KOPT-K1 (cell line): ENCODE measurements around the gene TNS2.
"Not testable (repeated sequence)": the region's sequence is repeated elsewhere in the genome, so short reads cannot be mapped to it uniquely, and the experiment has no call there.

Experiments
- H3K27ac ChIP-seq: fragments of 200-600 bp; sonication (generic); 2 replicates; pipeline ENCODE4 v1.5.1; 2016; ENCODE audit warnings: antibody characterized with exemption, mild to moderate bottlenecking, low read depth, low read length; ENCODE audit not compliant: poor library complexity, severe bottlenecking
- H3K36me3 ChIP-seq: fragments of 200-600 bp; sonication (generic); 2 replicates; pipeline ENCODE4 v1.5.1; 2017; ENCODE audit warnings: antibody characterized with exemption, mild to moderate bottlenecking, low read length, moderate library complexity; ENCODE audit not compliant: insufficient read depth
- H3K9me3 ChIP-seq: fragments of 200-600 bp; sonication (generic); 2 replicates; pipeline ENCODE4 v1.5.1; 2017; ENCODE audit warnings: antibody characterized with exemption, low read length, mild to moderate bottlenecking; ENCODE audit not compliant: insufficient read depth, poor library complexity, severe bottlenecking

TNS2 gene, protein sequence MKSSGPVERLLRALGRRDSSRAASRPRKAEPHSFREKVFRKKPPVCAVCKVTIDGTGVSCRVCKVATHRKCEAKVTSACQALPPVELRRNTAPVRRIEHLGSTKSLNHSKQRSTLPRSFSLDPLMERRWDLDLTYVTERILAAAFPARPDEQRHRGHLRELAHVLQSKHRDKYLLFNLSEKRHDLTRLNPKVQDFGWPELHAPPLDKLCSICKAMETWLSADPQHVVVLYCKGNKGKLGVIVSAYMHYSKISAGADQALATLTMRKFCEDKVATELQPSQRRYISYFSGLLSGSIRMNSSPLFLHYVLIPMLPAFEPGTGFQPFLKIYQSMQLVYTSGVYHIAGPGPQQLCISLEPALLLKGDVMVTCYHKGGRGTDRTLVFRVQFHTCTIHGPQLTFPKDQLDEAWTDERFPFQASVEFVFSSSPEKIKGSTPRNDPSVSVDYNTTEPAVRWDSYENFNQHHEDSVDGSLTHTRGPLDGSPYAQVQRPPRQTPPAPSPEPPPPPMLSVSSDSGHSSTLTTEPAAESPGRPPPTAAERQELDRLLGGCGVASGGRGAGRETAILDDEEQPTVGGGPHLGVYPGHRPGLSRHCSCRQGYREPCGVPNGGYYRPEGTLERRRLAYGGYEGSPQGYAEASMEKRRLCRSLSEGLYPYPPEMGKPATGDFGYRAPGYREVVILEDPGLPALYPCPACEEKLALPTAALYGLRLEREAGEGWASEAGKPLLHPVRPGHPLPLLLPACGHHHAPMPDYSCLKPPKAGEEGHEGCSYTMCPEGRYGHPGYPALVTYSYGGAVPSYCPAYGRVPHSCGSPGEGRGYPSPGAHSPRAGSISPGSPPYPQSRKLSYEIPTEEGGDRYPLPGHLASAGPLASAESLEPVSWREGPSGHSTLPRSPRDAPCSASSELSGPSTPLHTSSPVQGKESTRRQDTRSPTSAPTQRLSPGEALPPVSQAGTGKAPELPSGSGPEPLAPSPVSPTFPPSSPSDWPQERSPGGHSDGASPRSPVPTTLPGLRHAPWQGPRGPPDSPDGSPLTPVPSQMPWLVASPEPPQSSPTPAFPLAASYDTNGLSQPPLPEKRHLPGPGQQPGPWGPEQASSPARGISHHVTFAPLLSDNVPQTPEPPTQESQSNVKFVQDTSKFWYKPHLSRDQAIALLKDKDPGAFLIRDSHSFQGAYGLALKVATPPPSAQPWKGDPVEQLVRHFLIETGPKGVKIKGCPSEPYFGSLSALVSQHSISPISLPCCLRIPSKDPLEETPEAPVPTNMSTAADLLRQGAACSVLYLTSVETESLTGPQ (N-terminal part only)

DNA sequence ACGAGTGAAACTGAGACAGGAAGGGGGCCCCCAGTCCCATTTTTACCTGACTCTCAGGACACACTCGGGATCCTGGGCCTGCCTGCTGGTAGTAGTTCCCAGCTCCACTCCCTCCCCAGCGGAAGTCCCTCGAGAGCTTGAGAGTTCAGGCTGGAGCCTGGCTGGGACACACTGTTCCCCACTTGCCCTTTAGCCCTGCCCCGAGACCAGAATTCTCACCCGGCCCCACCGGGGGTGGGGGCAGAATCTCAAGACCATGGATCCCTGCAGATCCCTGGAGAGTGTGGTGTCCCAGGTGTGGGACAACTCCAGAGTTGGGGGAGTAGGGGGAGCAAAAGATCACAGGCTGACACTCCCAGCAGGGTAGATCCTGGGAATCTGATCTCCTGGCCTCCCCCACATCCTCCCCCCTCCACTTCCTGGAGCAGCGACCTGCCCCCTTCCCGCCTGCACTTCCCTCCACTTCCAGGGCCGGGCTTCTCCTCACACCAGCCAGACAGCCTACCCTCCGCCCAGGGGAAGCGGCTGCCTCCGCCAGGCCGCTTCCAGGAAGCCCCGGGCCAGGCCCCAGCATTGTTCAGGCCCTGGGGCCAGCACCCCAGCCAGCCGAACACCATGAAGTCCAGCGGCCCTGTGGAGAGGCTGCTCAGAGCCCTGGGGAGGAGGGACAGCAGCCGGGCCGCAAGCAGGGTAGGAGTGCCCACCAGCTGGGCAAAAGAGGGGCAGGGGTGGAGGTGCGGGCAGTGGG, at the start of gene TNS2:
TNS2 (plus strand) TSS at position 495 of the 748 bp plus-strand sequence; CDS start at position 616, 121 bp downstream.
- Histone ChIP-seq H3K36me3 (no peaks in the 10 kb centered on the region), H3K27ac (no peak within 1 kb of the TSS)

DNA sequence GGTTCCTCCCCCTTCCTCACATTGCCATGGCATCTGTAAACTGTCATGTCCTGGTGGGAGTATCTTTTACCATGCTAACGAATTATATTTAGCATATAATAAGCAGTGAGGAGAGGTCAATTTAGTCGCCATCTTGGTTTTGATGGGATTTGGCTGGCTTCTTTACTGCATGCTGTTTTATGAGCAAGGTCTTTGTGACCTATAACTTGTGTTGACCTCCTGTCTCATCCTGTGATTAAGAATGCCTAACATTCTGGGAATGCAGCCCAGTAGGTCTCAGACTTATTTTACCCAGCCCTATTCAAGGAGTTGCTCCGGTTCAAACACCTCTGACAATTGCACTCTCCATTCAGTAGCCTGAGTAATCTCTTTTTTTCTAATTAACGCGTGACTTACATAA, 45.7 kb upstream of the TNS2 start:
- H3K27ac ChIP-seq, result no peak overlapping the region
- H3K9me3 ChIP-seq, result no peaks in the 10 kb centered on the region
- H3K36me3 ChIP-seq, result peaks cover 17% of the 10 kb centered on the region

More for the DNA sequence above, at the start of gene TNS2:
- H3K9me3 ChIP-seq, result no peaks in the 10 kb centered on the region

DNA sequence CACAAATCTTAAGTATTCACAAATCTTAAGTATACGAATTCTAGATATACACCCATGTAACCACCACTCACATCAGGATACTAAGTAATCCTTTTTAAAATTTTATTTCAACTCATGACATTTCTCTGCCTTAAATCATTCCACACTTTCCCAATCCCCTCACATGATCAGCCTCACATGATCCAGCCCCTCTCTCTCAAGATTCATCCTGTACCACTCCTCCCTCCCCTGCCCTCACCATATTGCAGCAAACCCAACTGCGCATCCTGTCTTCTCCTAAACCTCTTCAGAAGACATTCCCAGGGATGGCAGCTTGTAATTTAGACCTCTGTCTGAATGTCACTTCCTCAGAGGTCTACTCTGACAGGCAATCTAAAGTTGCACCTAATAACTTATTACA, 45.3 kb upstream of the TNS2 start:
- no peaks in the 10 kb centered on the region for H3K9me3 ChIP-seq
- peaks cover 21% of the 10 kb centered on the region for H3K36me3 ChIP-seq
- no peak overlapping the region for H3K27ac ChIP-seq

DNA sequence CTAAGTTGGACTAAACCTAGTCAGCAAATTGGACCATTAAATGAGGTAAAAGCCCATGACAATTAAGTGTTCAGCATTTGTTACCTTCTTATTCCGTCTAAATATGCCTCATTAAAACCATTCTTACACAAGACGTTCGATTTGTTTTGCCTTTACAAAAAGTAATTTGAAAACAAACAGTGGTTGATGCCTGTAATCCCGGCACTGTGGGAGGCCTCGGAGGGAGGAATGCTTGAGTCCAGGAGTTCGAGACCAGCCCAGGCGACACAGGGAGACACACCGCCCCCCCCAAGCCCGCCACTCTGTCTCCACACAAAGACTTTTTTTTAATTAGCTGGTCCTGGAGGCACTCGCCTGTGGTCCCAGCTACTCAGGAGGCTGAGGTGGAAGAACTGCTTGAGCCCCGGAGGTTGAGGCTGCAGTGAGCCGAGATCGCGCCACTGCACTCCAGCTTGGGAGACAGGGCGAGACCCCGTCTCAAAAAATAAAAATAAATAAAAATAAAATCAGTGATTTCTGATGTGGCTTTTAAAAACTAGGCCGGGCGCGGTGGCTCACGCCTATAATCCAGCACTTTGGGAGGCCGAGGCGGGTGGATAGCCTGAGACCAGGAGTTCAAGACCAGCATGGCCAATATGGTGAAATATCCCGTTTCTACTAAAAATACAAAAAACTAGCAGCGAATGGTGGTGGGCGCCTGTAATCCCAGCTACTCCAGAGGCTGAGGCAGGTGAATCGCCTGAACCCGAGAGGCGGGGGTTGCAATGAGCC, 44.5 kb upstream of the TNS2 start:
- no peaks in the 10 kb centered on the region for H3K9me3 ChIP-seq
- H3K36me3 ChIP-seq, result peaks cover 30% of the 10 kb centered on the region
- H3K27ac ChIP-seq, result peak overlapping the region; percentile 92

DNA sequence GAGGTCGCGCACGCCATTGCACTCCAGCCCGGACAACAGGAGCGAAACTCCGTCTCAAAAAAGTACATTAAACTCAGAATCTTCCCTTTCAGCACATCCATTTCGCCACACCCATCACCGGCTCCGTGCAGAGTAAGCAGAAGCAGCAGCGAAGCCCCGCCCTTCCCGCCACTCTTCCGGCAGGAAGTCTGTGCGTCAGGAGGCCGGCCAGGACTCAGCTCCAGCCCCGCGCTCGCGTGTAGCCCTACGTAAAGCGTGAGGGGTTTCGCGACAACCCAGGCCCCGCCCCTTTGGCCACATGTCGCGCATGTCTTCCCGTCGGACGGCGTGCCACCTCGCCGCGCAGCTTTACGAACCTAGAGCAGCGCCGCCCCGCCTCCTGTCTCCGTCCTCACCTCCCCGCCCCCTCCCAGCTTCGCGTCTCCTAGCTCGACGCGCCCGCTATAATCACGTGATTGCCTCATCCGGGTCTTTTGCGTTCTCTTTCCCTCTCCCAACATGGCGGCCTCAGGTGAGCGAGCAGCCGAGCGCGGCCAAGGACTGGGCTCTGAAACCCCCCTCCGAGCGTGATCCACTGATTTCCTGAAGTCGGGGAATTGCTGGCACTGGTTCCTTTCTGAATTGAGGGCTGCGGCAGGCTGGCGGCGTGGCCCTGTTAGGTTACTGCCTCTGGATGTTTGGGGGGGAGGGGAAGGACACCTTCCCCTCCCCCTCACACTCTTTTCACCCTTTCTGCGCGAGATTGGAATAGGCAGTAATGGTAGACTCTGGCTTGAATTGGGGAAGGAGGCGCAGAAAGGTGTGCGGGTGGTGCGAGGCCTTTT, 43.7 kb upstream of the TNS2 start, which contains the start of gene EIF4B:
EIF4B (plus strand) TSS at position 471 of the 824 bp plus-strand sequence; CDS start at position 499, 28 bp downstream.
- Histone ChIP-seq H3K36me3 (peaks cover 38% of the 10 kb centered on the region), H3K9me3 (no peaks in the 10 kb centered on the region), H3K27ac (peak within 1 kb of the TSS; percentile 92)

DNA sequence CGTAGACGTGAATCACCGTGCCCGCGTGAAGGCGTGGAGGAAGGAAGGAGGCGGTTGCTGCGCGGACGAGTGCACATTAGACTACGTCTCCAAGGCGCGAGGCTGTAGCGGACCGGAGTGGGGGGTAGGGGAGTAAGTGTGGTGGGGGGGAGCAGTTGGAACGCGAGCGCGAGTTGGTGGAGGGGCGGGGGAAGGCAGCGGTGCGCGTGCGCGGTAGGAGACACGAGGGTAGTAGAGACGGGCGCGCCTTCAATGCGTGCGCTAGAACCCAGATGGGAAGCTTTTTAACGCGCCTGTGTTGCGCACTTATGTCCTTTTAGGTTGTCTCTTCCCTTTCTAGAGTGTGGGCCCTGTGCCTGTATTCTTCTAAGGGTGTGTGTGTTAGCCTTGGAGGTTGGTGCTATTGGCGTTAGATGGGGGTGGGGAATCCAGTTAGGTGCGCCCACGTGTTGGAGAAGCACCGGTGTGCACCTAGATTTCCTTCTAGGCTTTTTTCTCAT, 43.0 kb upstream of the TNS2 start:
- Histone ChIP-seq H3K36me3 (peaks cover 44% of the 10 kb centered on the region), H3K9me3 (no peaks in the 10 kb centered on the region), H3K27ac (peak overlapping the region; percentile 92)

DNA sequence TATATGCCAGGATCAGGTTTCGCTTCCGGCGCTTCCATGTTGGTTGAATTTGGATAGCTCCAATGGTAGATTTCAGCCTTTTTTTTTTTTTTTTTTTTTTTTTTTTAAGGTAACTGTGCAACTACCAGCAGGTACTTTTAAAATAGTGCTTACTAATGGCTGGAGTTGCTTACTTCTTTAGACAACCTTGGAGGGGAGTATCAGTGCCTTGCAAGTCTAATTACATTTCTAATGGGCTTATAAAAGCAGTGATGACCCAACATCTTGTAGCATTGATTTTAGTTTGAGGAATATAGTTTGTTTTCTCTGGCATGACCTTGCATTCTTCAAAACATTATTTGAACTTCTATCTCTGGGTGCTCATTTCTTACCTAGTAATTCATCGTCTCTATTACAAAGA, 42.5 kb upstream of the TNS2 start:
- Histone ChIP-seq H3K27ac (peak overlapping the region; percentile 92), H3K36me3 (peaks cover 49% of the 10 kb centered on the region), H3K9me3 (no peaks in the 10 kb centered on the region)

DNA sequence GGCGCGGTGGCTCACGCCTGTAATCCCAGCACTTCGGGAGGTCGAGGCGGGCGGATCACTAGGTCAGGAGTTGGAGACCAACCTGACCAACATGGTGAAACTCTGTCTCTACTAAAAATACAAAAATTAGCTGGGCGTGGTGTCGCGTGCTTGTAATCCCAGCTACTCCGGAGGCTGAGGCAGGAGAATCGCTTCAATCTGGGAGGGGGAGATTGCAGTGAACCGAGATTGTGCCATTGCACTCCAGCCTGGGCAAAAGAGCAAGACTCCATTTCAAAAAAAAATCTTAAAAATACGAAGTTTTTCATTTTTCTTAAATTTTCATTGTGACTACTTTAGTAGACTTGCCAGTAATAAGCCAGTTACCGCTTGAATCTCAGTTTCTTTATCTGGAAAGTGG, 41.1 kb upstream of the TNS2 start:
- H3K36me3 ChIP-seq, result peaks cover 61% of the 10 kb centered on the region
- not testable (repeated sequence) for H3K9me3 ChIP-seq, H3K27ac ChIP-seq

DNA sequence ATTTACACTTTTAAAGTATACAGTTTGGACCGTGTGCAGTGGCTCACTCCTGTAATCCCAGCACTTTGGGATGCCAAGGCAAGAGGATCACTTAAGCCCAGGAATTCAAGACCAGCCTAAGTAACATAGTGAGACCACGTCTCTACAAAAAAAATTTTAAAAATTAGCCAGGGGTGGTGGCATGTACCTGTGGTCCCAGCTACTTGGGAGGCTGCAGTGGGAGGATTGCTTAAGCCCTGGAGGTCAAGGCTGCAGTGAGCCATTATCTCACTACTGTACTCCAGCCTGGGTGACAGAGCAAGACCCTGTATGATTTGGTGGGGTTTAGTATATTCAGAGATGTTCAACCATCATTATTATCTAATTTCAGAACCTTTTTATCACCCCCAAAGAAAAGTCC, 38.9 kb upstream of the TNS2 start:
- Histone ChIP-seq H3K36me3 (peaks cover 83% of the 10 kb centered on the region), H3K27ac (no peak overlapping the region), H3K9me3 (no peaks in the 10 kb centered on the region)

DNA sequence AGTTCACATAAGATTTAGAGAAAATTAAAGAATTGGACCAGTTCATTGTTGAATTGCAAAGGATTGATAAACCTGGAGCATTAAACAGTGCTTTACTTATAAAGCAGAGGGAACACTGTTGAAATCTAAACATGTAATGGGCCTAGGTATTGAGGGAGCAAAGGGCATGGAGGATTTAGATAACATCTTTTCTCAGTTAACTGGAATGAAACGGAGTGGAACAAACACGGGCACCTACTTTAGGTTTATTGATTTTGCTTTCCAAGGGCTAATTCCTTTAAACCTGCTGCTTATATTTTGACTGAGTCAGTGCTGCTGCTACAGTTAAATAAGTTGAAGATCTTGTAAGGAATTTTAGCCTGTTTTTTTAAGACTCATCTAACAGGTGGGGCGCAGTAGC, 38.0 kb upstream of the TNS2 start:
- peaks cover 92% of the 10 kb centered on the region for H3K36me3 ChIP-seq
- no peak overlapping the region for H3K27ac ChIP-seq
- no peaks in the 10 kb centered on the region for H3K9me3 ChIP-seq

DNA sequence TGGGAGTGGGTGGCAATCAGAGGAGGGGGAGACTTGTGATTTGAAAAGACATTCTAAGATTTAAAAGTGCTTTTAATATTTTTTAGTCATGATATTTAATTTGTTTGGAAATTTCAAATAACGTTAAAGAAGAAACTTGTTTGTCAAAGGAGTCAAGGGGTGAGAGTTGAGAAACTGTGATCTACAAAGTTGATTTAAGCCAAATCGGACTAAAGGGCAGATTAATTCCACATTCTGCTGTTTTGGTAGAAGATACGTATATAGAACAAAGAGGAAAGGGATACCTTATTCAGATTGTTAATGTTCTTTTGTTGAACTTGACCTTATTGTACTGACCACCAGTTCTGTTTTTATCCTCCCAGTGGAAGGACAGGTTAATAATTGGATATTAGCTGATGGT, 36.9 kb upstream of the TNS2 start:
- no peak overlapping the region for H3K27ac ChIP-seq
- H3K36me3 ChIP-seq, result peaks cover 98% of the 10 kb centered on the region
- no peaks in the 10 kb centered on the region for H3K9me3 ChIP-seq

DNA sequence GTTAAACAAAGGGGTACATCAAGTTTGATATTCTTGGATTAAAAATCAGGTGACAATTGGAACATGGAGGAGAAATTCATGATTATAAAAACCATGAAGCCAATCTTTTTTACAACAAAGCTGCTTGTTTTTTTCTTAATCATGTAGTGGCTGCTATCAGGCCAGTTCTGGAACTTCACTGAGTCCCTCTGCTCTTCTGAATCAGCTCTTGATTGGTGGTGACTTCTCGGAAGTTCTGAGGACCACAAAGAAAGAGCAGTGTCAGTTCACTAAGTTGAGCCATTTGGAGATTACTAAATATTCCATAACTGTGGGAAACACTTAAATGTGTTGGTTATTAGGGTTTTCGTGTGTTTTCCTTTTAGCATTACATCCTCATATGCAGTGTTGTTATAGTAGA, 35.2 kb upstream of the TNS2 start:
- H3K36me3 ChIP-seq, result peaks cover 97% of the 10 kb centered on the region
- H3K9me3 ChIP-seq, result no peaks in the 10 kb centered on the region
- H3K27ac ChIP-seq, result no peak overlapping the region

DNA sequence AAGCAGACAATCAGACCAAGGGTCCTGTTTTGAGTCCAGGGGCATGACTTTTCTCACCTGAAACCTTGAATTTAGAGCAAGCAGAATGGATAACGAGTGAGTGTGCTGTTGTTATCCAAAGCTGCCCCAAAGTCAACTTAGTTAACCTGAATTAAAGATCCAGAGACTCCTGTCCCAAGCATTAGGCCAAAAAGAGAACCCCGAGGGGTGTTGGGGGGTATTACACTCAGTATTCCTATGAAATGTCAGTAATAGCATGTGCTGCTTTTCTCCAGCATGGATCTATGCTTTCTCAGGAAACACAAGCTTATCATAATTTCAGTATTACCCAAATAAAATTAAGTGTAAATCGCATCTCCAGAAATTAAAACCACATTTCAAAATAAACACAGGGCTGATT, 24.6 kb upstream of the TNS2 start:
- H3K9me3 ChIP-seq, result no peaks in the 10 kb centered on the region
- no peak overlapping the region for H3K27ac ChIP-seq
- H3K36me3 ChIP-seq, result peaks cover 99% of the 10 kb centered on the region
